ENCODE results near the gene CNNM3.

The CNNM3 gene

GRCh38 chr2:96878171-96878570, 62.1 kb downstream of the CNNM3 start:
- DNase-seq (ENCODE audit: low read depth), result no peak

GRCh38 chr2:96878796-96879544, 62.9 kb downstream of the CNNM3 start:
- DNase-seq (ENCODE audit: low read depth), result no peak

GRCh38 chr2:96879545-96880040, 63.5 kb downstream of the CNNM3 start:
- no peak for DNase-seq (ENCODE audit: low read depth)

GRCh38 chr2:96880891-96881273, 64.8 kb downstream of the CNNM3 start:
- no peak for DNase-seq (ENCODE audit: low read depth)

- DNase-seq (ENCODE audit: low read depth), result no peak
Observed at GRCh38 chr2:96881349-96882195, 65.5 kb downstream of the CNNM3 start.

GRCh38 chr2:96882230-96882629, 66.2 kb downstream of the CNNM3 start:
- no peak for DNase-seq (ENCODE audit: low read depth)

- DNase-seq (ENCODE audit: low read depth), result no peak
Observed at GRCh38 chr2:96882906-96883305, 66.8 kb downstream of the CNNM3 start.

- no peak for DNase-seq (ENCODE audit: low read depth)
Observed at GRCh38 chr2:96883306-96883705, 67.2 kb downstream of the CNNM3 start.
